Panc1 (cell line): ENCODE results near the gene LVRN.

Experiments used
- POLR2AphosphoS5 ChIP-seq: IDR thresholded peaks from 2 replicates; pipeline ENCODE4 v1.6.1; 2012; ENCODE audit warnings: mild to moderate bottlenecking, low read depth, low read length, moderate library complexity
- SIN3A ChIP-seq: IDR thresholded peaks from 2 replicates; pipeline ENCODE4 v1.6.1; 2012; ENCODE audit warnings: low read depth, mild to moderate bottlenecking, low read length, moderate library complexity, borderline replicate concordance; ENCODE audit not compliant: insufficient read depth
- TF ChIP-seq, protein P1 (sequence below): fragments of 450-650 bp; IDR thresholded peaks from 2 replicates; pipeline ENCODE4 v1.5.1; 2017; ENCODE audit warnings: mild to moderate bottlenecking

DNA sequence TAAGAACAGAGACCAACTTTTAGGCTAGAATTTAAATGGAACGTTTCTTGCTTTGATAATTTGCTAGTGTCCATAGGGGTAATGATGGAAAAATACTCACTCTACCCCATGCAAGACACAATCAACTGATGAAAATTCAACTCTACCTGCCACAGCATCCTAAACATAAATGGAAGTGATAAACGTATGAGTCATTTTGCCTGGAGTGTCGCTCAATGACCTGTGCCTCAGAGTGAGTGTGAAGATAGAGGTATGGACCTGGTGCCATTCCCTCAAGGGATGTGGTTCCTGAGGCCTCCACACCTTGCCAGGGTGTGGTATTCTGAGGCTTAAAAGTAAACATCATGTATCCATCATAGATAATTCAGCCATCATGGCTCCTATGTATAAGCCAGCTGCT lies 84.0 kb downstream of the LVRN start:
- TF ChIP-seq, protein P1, sequence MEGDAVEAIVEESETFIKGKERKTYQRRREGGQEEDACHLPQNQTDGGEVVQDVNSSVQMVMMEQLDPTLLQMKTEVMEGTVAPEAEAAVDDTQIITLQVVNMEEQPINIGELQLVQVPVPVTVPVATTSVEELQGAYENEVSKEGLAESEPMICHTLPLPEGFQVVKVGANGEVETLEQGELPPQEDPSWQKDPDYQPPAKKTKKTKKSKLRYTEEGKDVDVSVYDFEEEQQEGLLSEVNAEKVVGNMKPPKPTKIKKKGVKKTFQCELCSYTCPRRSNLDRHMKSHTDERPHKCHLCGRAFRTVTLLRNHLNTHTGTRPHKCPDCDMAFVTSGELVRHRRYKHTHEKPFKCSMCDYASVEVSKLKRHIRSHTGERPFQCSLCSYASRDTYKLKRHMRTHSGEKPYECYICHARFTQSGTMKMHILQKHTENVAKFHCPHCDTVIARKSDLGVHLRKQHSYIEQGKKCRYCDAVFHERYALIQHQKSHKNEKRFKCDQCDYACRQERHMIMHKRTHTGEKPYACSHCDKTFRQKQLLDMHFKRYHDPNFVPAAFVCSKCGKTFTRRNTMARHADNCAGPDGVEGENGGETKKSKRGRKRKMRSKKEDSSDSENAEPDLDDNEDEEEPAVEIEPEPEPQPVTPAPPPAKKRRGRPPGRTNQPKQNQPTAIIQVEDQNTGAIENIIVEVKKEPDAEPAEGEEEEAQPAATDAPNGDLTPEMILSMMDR, result no peak
- TF ChIP-seq POLR2AphosphoS5 (no peak), SIN3A (no peak)
